ENCODE measurements around the gene DDRGK1.

DNA sequence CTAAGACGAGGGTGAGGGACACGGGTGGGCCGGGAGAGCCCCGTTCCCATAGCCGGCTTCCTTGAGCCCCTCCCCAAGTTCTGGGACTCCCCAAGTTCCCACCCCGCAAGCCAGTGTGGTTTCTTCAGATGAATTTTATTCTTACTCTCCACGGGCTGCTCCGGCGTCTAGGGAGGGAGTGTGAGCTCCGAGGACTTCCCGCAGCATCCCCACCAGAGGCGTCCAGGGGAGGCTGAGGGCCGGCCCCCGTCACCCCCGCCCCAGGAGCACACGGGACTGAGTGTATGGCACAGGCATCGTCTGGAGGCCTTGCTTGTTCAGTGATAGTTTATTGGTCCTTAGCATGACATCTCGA lies 44.5 kb upstream of the DDRGK1 start:
- TF ChIP-seq CTCF (IDR thresholded peaks at IDR 0.05), result no peak
- no peak for TF ChIP-seq POLR2AphosphoS5 (IDR thresholded peaks at IDR 0.05; ENCODE audit: low read depth, low read length)
- TF ChIP-seq SIN3A (IDR thresholded peaks at IDR 0.05; ENCODE audit: borderline replicate concordance, insufficient read depth, low read depth, low read length), result no peak
- TF ChIP-seq, protein P1, sequence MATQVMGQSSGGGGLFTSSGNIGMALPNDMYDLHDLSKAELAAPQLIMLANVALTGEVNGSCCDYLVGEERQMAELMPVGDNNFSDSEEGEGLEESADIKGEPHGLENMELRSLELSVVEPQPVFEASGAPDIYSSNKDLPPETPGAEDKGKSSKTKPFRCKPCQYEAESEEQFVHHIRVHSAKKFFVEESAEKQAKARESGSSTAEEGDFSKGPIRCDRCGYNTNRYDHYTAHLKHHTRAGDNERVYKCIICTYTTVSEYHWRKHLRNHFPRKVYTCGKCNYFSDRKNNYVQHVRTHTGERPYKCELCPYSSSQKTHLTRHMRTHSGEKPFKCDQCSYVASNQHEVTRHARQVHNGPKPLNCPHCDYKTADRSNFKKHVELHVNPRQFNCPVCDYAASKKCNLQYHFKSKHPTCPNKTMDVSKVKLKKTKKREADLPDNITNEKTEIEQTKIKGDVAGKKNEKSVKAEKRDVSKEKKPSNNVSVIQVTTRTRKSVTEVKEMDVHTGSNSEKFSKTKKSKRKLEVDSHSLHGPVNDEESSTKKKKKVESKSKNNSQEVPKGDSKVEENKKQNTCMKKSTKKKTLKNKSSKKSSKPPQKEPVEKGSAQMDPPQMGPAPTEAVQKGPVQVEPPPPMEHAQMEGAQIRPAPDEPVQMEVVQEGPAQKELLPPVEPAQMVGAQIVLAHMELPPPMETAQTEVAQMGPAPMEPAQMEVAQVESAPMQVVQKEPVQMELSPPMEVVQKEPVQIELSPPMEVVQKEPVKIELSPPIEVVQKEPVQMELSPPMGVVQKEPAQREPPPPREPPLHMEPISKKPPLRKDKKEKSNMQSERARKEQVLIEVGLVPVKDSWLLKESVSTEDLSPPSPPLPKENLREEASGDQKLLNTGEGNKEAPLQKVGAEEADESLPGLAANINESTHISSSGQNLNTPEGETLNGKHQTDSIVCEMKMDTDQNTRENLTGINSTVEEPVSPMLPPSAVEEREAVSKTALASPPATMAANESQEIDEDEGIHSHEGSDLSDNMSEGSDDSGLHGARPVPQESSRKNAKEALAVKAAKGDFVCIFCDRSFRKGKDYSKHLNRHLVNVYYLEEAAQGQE (IDR thresholded peaks at IDR 0.05; ENCODE audit: insufficient read depth in 1 of 2, low read depth in 2 of 2, low read length in 1 of 2), result no peak
